Brain pericyte (primary cell): ENCODE results near the gene OR10G4.
"Not testable (repeated sequence)": the region's sequence is repeated elsewhere in the genome, so short reads cannot be mapped to it uniquely, and the experiment has no call there.

Experiments used
- DNase-seq: peaks from one replicate; pipeline ENCODE4 v3.0.0-alpha.2; 2012; ENCODE audit warnings: low read depth, low spot score

OR10G4 gene

DNA sequence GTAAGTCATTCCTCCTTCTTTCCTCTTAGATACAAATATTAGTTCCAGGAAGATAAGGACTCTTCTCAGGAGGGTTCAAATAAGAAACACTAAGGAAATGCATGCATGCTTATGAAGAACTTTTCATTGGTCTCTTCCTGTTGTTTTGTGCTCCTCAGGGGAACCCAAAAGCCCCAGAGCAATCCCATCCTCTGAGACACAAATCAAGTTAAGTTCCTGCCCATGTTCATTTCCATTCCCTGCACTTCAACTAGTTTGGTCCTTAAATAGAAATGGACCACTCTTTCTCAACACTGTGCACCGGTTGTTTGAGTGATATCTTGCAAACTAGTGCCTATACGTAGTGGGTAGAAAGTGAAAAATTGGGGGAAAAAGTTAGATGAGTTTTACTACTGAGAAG lies at the start of gene OR10G4:
Gene OR10G4, plus strand, starts transcription at position 301 of the 400 bp plus-strand sequence. CDS start 2,578 bp downstream, outside the sequence.
- DNase-seq: no peak

DNA sequence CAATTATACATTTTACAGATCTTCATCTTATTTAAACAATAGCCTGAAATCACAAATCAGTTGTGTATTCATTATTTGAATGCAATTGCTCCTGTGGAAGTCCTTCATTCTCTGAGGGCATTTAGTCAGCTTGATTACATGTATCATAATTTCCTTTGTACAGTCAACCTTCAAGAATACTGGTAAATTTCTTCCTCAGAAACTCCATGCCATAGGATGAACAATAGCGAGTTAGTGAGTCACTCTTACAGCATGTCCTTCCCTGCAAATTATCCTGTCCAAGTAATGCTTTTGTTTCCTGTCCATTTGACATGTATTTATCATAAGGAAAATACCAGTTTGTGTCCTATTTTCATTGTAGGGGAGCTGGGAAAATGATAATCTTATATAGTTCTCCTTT lies 39.0 kb upstream of the OR10G4 start:
- DNase-seq: no peak

DNA sequence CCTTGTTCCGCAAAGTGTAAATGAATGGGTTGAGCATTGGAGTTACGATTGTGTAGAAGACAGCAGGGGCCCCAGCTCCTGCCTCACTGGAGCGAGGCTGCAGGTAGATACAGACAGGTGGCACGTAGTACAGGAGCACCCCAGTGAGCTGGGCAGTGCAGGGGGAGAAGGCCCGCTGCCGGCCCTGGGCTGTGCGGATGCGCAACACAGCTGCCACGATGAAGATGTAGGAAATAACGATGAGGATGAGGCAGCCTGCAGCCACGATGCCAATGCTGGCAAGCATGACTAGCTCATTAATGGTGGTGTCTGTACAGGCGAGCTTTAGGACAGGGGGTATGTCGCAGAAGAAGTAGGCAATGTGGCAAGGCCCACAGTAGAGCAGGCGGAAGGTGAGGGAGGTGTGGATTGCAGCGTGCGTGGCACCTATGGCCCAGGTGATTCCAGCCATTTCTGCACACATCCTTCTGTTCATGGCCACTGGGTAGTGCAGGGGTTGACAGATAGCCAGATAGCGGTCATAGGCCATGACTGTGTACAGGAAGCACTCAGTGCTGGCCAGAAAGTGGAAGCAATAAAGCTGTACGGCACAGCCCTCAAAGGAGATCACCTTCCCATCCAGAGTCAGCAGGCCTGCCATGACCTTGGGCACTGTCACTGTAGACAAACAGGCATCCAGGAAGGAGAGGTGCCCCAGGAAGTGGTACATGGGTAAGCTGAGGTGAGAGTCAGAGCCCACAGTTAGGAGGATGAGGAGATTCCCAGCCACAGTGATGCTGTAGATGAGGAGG lies 35.8 kb upstream of the OR10G4 start:
- no peak for DNase-seq

- DNase-seq: no peak
Observed at GRCh38 chr11:123977731-123978347, 35.0 kb upstream of the OR10G4 start, which contains the start of gene OR10S1. Gene OR10S1 (minus strand): TSS chr11:123977781. CDS start chr11:123977664, 117 bp downstream.

DNA sequence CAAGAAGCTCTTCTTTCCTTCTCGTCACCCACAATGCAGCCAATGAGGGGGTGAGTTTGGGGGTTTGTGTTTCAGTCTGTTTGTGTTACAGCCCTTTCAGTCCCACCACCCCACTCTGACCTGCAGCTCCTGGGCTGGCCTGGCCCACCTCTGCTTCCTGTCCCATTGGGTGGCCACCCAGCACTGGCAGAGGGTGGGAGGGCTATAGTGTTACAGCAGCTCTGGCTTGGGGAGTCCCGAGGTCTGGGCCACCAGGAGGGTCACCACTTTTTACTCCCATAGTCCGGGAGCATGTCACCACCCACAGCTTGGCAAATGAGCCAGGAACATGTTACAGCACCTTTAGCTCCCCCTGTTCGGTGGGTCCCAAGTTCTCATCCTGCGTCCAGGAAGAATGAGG lies 33.5 kb upstream of the OR10G4 start:
- no peak for DNase-seq

- DNase-seq: no peak
Observed at GRCh38 chr11:123995119-123995518, 17.7 kb upstream of the OR10G4 start, which contains the start of gene OR10G6. Gene OR10G6 (minus strand): TSS chr11:123995161. CDS start chr11:123995161, 0 bp downstream.

GRCh38 chr11:124015837-124016236 lies 3.0 kb downstream of the OR10G4 start:
- DNase-seq: not testable (repeated sequence)

DNA sequence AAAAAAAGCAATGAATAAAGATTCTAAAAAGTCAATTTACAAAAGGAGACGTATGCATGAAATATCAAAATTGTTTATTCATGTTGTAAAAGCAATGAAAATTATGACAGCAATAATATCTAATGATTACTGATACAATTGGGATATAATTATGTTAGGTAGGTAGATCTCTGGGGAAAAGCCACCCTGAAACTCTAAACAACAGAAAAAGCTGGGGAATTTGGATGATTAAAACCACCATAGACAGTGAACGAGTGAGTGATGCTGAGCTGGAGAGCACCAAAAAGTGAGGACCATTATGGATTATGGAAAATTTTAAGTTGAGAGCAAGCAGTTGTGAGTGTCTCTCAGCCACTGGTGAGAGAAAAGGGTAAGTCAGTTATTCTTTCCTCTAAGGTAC lies 13.7 kb downstream of the OR10G4 start, which contains the start of gene OR10G8:
Gene OR10G8, plus strand, starts transcription at position 301 of the 400 bp plus-strand sequence. CDS start 2,825 bp downstream, outside the sequence.
- no peak for DNase-seq

- no peak for DNase-seq
Observed at GRCh38 chr11:124036666-124037065, 23.9 kb downstream of the OR10G4 start.

DNA sequence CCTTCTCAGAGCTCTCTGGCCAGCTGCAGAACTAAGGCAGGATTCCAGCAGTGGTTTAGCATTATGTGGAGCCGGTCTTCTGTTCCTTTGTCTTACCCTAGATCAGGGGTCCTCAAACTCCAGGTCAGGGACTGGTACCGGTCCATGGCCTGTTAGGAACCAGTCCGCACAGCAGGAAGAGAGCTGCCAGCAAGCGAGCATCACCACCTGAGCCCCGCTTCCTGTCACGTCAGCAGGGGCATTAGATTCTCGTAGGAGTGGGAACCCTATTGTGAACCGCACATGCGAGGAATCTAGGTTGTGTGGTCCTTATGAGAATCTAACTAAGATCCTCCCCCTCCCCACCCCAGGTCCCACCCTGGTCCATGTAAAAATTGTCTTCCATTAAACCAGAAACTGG lies 26.8 kb downstream of the OR10G4 start:
- DNase-seq: no peak

GRCh38 chr11:124041254-124041653 lies 28.5 kb downstream of the OR10G4 start, which contains the start of gene OR10G7:
Gene OR10G7 (minus strand): TSS chr11:124041325. CDS start chr11:124039001, 2,324 bp downstream.
- DNase-seq: no peak

- no peak for DNase-seq
Observed at GRCh38 chr11:124043420-124043819, 30.6 kb downstream of the OR10G4 start.

- no peak for DNase-seq
Observed at GRCh38 chr11:124050748-124051147, 38.0 kb downstream of the OR10G4 start.

DNA sequence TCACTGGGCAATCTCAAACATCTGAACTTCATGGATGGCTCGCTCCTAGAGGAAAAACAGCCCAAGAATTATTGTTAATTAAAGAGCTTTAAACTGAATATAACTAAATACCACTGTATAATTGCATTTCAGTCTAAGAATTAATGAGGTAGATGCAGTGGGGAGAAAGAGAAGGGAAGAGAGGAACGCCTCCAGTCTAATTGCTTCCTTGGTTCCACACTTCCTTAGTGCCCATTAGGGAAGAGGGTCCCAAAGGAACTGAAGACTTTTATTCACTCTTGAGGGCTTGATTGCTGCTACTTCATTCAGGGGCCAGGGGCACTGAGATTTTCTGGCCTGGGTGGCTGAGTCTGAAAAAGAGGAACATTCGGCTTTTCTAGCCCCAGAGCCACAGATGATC lies 40.2 kb downstream of the OR10G4 start:
- DNase-seq: no peak
